Naive thymus-derived CD8-positive, alpha-beta T cell (primary cell): Measurements from ENCODE around the gene DNMT3L. TPM values are rescaled to one million over a fixed set of nuclear protein-coding genes. Genes with fewer than 3 reads are reported as not detected.

Source experiments
- ATAC-seq, 2 donors: fragments of 150-1000 bp; cut with Tn5 transposase in 1 of 2; sonication (Bioruptor Pico), chemical (Tn5 transposase) in 1 of 2; 1 replicate in 1 of 2; 2 replicates in 1 of 2; pipeline ENCODE4 v1.10.0; 2021; ENCODE audit warnings: mild to moderate bottlenecking in 2 of 2, moderate library complexity in 2 of 2
- POLR2A ChIA-PET: fragments of 350-600 bp; sonication (Branson Sonifier 250); formaldehyde crosslinking; loops from one replicate; lab custom pipeline; 2021; ENCODE audit warnings: antibody characterized with exemption; lab: Charles Lee
- DNase-seq, 10 donors: peaks; one replicate each; pipeline versions ENCODE4 v3.0.0 to v3.0.0-alpha.2; 2020 to 2022
- H3K27ac Mint-ChIP-seq, 10 donors: one replicate each; pipeline ENCODE4 v1.8.0; 2020 to 2022; ENCODE audit warnings: mild to moderate bottlenecking in 10 of 10, mixed read lengths in 10 of 10, moderate library complexity in 4 of 10, inconsistent platforms in 1 of 10
- H3K27me3 Mint-ChIP-seq, 5 donors: one replicate each; pipeline ENCODE4 v1.8.0; 2021 to 2022; ENCODE audit warnings: mixed read lengths in 5 of 5
- H3K36me3 Mint-ChIP-seq, 3 donors: one replicate each; pipeline ENCODE4 v1.8.0; 2020 to 2022; ENCODE audit warnings: mixed read lengths in 3 of 3, mild to moderate bottlenecking in 2 of 3, inconsistent platforms in 1 of 3
- H3K4me1 Mint-ChIP-seq, 4 donors: one replicate each; pipeline ENCODE4 v1.8.0; 2021 to 2022; ENCODE audit warnings: mixed read lengths in 4 of 4
- H3K4me3 Mint-ChIP-seq, 10 donors: one replicate each; pipeline ENCODE4 v1.8.0; 2020 to 2022; ENCODE audit warnings: mild to moderate bottlenecking in 10 of 10, mixed read lengths in 10 of 10, moderate library complexity in 6 of 10, inconsistent platforms in 1 of 10
- H3K9me3 Mint-ChIP-seq, 9 donors: one replicate each; pipeline ENCODE4 v1.8.0; 2020 to 2022; ENCODE audit warnings: mixed read lengths in 9 of 9, mild to moderate bottlenecking in 3 of 9, inconsistent platforms in 1 of 9, moderate library complexity in 1 of 9
- polyA plus RNA-seq, 3 donors: library from polyadenylated mRNA; unstranded; fragments of 300-500 nt; fragmentation: Illumina TruSeq; gene quantifications; one replicate each; pipeline ENCODE4 v1.2.3, GENCODE V29; 2021
- total RNA-seq, 8 experiments: library from RNA in 2 of 8; stranded (reverse) in 2 of 8; gene quantifications; one replicate each; pipeline ENCODE4 v1.2.3 and lab custom pipeline; 2021 to 2026

The DNMT3L gene
- total and polyA plus RNA-seq, 5 experiments from 2014 or later = not detected

DNA sequence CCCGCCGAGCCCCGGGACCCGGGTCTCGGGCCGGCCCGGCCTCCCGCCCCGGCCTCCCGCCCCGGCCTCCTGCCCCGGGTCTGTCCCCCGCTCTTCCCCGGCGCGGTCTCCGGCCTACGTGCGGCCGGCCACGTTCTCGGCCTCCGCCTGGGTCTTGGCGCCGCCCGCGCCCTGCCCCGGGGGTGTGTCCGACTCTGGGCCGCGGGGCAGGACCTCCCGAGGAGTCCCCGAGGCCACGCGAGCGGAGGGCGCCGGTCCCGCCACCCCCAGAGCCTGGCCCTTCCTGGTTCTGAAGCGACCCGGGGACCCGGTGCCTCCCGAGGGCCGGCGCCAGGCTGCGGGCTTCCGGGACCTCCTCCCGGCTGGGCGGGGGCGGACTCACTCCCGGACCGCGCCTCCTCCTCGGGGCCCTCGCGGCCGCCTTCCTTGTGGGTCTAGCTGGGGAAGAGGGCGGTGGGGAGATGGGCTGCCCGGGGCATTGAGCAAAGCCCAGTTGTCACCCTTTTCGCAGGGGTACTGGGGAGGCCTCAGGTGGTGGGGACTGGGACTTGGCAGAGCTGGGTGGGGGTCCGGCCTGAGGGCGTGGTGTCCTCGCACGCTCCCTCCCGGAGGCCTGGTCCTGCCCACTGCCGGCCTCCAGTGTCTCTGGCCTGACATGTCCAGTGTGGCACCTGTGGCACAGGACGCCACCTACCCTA lies 38.7 kb upstream of the DNMT3L start:
- Mint-ChIP-seq H3K4me3 (peak overlapping the region; percentile 74 to 90 (median 80)), H3K27ac (peak overlapping the region in 9 of 10 donors; percentile 24 to 86 (median 74)), H3K9me3 (no peaks in the 10 kb centered on the region), H3K4me1 (peaks cover 26 to 70% (median 64%) of the 10 kb centered on the region in 4 donors), H3K27me3 (no peaks in the 10 kb centered on the region), H3K36me3 (no peaks in the 10 kb centered on the region)
- DNase-seq (peak in 8 of 10 donors; percentile 33 to 75 (median 43)), ATAC-seq (peak; percentile 26 to 51)
- POLR2A ChIA-PET = interaction anchor here (0.6 to 1.6 kb wide), 4 partner anchors 15 to 492 kb away, joined by 3 to 4 read pairs (median 3); partner anchors contain the start of gene TRPM2

DNA sequence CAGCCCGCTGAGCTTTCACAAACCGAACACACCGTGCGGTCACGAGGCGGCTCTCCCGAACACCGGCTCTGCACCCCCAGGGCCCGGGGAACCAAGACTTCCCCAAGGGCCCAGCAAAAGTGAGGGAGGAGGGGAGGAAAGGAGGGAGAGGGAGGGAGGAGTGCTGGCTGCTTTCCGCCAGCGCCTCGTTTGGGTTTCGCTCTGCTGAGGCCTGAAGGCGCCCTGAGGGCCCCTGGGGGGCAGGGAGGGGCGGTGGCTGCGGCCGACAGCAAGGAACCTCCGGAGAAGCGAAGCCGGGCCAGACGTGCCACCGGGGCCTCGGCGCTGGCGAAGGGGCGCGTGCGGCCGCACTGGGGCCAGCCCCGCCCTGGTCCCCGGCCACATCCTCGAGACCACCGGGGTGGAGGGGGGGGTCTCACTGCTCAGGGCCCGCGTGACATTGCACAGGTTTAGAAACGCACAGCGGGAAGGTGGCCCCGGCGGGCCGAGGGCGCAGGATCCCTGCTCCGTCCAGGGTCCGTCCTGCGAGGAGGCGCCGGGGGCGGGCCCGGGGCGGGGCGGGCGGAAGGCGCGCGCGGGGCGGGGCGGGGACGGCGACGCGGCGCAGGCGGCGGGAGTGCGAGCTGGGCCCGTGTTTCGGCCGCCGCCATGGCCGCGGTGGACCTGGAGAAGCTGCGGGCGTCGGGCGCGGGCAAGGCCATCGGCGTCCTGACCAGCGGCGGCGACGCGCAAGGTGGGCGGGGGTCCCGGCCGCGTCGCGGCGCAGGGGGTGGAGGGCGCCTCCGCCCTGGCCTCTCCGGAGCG lies 38.0 kb upstream of the DNMT3L start, which contains the start of gene PFKL:
TSS of gene PFKL (plus strand) at position 596 of the 804 bp plus-strand sequence. CDS start at position 649, 53 bp downstream.
- H3K36me3 Mint-ChIP-seq = no peaks in the 10 kb centered on the region
- no peaks in the 10 kb centered on the region for H3K27me3 Mint-ChIP-seq
- peaks cover 24 to 70% (median 66%) of the 10 kb centered on the region in 4 donors for H3K4me1 Mint-ChIP-seq
- H3K27ac Mint-ChIP-seq = peak within 1 kb of the TSS in 9 of 10 donors; percentile 89 to 97 (median 94)
- peak in 9 of 10 donors; percentile 21 to 66 (median 48) for DNase-seq
- POLR2A ChIA-PET = interaction anchor here (1.6 kb wide), 1 partner anchor 16 kb away, joined by 3 read pairs; no protein-coding TSS in a partner anchor
- peak within 1 kb of the TSS; percentile 82 to 96 (median 90) for H3K4me3 Mint-ChIP-seq
- no peaks in the 10 kb centered on the region for H3K9me3 Mint-ChIP-seq
- peak; percentile 47 to 67 for ATAC-seq

DNA sequence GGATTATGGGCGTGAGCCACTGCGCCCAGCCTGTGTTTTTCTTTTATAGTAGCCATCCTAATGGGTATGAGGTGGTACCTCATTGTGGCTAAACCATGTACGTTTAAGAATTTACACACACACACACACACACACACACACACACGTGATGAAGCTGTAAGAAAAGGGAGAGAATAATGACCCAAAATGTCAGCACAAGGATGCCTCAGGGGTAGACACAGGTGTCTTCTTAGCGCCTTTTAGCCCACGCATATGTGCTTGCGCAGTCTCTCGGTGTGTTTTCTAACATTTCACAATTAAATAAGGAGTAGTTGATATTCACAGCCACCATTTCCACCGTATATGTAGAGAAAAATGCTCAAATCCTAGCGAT lies 37.4 kb upstream of the DNMT3L start:
- Mint-ChIP-seq H3K36me3 (no peaks in the 10 kb centered on the region), H3K4me3 (peak overlapping the region; percentile 82 to 96 (median 90)), H3K27me3 (no peaks in the 10 kb centered on the region), H3K27ac (peak overlapping the region in 9 of 10 donors; percentile 89 to 97 (median 94)), H3K4me1 (peaks cover 24 to 71% (median 67%) of the 10 kb centered on the region in 4 donors), H3K9me3 (no peaks in the 10 kb centered on the region)
- DNase-seq = peak in 1 of 10 donors; percentile 39
- ATAC-seq = peak; percentile 4 to 19
- POLR2A ChIA-PET = interaction anchor here (2.5 kb wide), 1 partner anchor 39 kb away, joined by 8 read pairs; the partner anchor contains the start of gene CFAP410

DNA sequence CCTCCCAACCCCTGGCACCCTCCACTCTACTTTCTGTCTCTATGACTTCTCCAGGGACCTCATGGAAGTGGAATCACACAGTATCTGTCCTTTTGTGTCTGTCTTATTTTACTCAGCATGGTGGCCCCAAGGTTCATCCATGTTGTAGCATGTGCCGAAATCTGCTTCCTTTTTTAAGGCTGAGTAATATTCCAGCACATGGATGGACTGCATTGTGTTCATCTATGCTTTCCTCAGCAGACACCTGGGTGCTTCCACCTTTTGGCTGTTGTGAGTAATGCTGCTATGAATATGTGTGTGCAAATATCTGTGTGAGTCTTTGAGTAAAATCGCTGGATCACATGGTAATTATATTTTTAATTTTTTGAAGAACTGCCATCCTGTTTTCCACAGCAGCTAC lies 36.6 kb upstream of the DNMT3L start:
- H3K27me3 Mint-ChIP-seq = no peaks in the 10 kb centered on the region
- peaks cover 21 to 68% (median 62%) of the 10 kb centered on the region in 4 donors for H3K4me1 Mint-ChIP-seq
- H3K9me3 Mint-ChIP-seq = no peaks in the 10 kb centered on the region
- peak overlapping the region; percentile 39 to 84 (median 52) for H3K4me3 Mint-ChIP-seq
- ATAC-seq (no peak), DNase-seq (peak in 1 of 10 donors; percentile 32)
- POLR2A ChIA-PET = interaction anchor here (2.5 kb wide), 1 partner anchor 40 kb away, joined by 8 read pairs; the partner anchor contains the start of gene CFAP410
- no peaks in the 10 kb centered on the region for H3K36me3 Mint-ChIP-seq
- H3K27ac Mint-ChIP-seq = peak overlapping the region in 8 of 10 donors; percentile 4 to 92 (median 72)

DNA sequence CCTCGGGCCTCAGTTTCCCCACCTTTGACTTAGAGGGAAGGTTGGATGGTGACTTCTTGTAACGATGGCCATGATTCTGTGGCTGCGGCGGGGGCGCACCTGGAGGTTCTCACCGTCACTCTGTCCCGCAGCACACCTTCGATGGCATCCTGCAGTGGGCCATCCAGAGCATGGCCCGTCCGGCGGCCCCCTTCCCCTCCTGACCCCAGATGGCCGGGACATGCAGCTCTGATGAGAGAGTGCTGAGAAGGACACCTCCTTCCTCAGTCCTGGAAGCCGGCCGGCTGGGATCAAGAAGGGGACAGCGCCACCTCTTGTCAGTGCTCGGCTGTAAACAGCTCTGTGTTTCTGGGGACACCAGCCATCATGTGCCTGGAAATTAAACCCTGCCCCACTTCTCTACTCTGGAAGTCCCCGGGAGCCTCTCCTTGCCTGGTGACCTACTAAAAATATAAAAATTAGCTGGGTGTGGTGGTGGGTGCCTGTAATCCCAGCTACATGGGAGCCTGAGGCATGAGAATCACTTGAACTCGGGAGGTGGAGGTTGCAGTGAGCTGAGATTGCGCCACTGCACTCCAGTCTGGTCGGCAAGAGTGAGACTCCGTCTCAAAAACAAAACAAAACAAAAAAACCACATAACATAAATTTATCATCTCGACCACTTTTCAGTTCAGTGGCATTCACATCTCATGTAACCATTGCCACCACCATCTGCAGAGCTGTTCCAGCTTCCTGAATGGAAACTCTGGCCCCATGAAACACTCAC lies 36.0 kb upstream of the DNMT3L start:
- ATAC-seq (peak; percentile 38 to 45), DNase-seq (peak; percentile 55 to 83 (median 68))
- peak overlapping the region in 9 of 10 donors; percentile 20 to 92 (median 68) for H3K27ac Mint-ChIP-seq
- no peaks in the 10 kb centered on the region for H3K36me3 Mint-ChIP-seq
- H3K9me3 Mint-ChIP-seq = no peaks in the 10 kb centered on the region
- POLR2A ChIA-PET = interaction anchor here (2.5 kb wide), 1 partner anchor 40 kb away, joined by 8 read pairs; the partner anchor contains the start of gene CFAP410
- peaks cover 20 to 68% (median 57%) of the 10 kb centered on the region in 4 donors for H3K4me1 Mint-ChIP-seq
- H3K27me3 Mint-ChIP-seq = no peaks in the 10 kb centered on the region
- peak overlapping the region in 9 of 10 donors; percentile 22 to 84 (median 51) for H3K4me3 Mint-ChIP-seq

DNA sequence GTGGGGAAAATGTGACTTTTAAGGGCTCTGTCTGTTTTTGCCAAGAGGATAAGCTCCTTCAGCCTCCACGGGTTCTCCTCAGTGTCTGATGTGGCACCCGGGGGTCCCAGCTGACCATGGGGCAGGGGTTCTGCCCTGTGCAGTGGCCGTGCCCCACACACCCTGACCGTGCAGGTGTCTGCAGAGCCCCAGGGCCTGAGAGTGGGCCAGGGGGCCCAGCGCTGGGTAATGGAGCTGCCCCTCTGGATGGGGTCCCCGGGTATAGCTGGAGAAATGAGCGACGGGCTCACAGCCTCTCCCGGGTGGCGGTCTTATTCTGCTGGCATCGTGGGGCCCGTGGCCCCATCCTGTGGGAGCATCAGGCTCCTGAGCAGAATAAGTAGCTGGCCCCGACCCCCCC lies 35.2 kb upstream of the DNMT3L start:
- no peaks in the 10 kb centered on the region for H3K27me3 Mint-ChIP-seq
- peaks cover 17 to 68% (median 51%) of the 10 kb centered on the region in 4 donors for H3K4me1 Mint-ChIP-seq
- H3K4me3 Mint-ChIP-seq = no peak overlapping the region
- POLR2A ChIA-PET = interaction anchor here (2.5 kb wide), 1 partner anchor 41 kb away, joined by 8 read pairs; the partner anchor contains the start of gene CFAP410
- H3K36me3 Mint-ChIP-seq = no peaks in the 10 kb centered on the region
- no peak for DNase-seq
- no peak overlapping the region for H3K27ac Mint-ChIP-seq
- H3K9me3 Mint-ChIP-seq = no peaks in the 10 kb centered on the region
- ATAC-seq = no peak

DNA sequence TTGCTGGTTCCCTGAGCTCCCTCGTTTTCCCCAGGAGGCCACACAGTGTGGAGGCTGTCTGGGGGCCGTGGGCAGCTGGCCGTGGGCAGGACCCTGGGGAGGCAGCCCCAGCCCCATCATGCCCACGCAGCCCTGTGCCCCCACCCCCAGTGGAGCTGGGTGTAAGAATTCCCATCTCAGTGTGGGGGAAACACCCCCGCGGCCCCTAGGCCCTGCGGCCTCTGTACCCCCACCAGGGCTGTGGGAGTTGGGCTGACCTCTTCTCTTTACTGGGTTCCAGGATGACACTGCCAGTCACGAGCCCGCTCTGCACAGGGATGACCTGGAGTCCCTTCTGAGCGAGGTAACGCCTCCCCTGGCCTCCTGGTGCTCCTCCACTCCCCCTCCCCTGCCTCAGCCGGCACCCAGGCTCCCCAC lies 34.4 kb upstream of the DNMT3L start:
- H3K36me3 Mint-ChIP-seq = no peaks in the 10 kb centered on the region
- no peak overlapping the region for H3K27ac Mint-ChIP-seq
- POLR2A ChIA-PET = no interaction called here
- no peak for DNase-seq
- no peaks in the 10 kb centered on the region for H3K9me3 Mint-ChIP-seq
- H3K27me3 Mint-ChIP-seq = no peaks in the 10 kb centered on the region
- H3K4me3 Mint-ChIP-seq = no peak overlapping the region
- peaks cover 16 to 64% (median 44%) of the 10 kb centered on the region in 4 donors for H3K4me1 Mint-ChIP-seq
- no peak for ATAC-seq

DNA sequence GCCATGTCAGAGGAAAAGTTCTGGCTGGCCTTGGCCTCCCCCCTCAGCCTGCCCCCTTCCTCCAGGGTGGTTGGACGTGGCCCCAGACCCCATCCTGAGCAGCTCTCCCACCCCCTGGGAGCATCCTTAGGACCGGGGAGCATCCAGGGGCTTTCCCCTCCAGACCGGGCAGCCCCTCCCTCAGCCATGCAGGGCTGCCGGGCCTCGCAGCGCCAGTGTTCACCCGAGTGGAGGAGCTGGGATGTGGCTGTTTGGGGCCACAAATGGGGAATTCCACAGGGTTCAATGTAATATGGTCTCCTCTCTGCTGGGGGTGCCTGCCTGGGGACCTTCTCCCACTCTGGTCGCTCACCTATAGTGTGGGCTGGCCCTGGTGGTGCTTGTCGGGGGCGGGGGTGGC lies 33.9 kb upstream of the DNMT3L start:
- Mint-ChIP-seq H3K4me1 (peaks cover 13 to 59% (median 39%) of the 10 kb centered on the region in 4 donors), H3K27ac (peak overlapping the region in 7 of 10 donors; percentile 16 to 87 (median 73)), H3K9me3 (no peaks in the 10 kb centered on the region), H3K36me3 (no peaks in the 10 kb centered on the region), H3K4me3 (peak overlapping the region in 4 of 10 donors; percentile 11 to 54 (median 38)), H3K27me3 (no peaks in the 10 kb centered on the region)
- ATAC-seq (no peak), DNase-seq (no peak)
- POLR2A ChIA-PET = no interaction called here

DNA sequence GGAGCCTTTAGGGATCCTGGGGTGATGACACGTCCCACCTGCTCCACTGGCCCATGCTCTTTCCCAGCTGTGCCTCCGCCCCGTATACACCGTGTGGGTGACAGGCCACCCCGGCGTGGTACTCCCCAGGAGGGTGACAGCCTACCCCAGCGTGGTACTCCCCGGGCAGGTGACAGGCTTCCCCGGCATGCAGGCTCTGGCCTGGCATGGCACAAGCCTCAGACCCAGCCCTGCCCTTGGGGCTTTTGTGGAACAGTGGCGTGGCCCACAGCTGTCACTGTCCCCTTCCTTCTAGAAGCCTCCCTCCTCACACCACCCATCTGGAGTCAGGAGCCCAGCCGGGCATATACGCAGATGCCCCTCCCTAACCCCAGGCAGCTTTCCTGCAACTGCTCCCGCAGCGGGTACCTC lies 33.5 kb upstream of the DNMT3L start:
- POLR2A ChIA-PET = interaction anchor here (0.7 to 2.0 kb wide), 2 partner anchors 8 to 44 kb away, joined by 4 to 5 read pairs; partner anchors contain the start of gene CFAP410

DNA sequence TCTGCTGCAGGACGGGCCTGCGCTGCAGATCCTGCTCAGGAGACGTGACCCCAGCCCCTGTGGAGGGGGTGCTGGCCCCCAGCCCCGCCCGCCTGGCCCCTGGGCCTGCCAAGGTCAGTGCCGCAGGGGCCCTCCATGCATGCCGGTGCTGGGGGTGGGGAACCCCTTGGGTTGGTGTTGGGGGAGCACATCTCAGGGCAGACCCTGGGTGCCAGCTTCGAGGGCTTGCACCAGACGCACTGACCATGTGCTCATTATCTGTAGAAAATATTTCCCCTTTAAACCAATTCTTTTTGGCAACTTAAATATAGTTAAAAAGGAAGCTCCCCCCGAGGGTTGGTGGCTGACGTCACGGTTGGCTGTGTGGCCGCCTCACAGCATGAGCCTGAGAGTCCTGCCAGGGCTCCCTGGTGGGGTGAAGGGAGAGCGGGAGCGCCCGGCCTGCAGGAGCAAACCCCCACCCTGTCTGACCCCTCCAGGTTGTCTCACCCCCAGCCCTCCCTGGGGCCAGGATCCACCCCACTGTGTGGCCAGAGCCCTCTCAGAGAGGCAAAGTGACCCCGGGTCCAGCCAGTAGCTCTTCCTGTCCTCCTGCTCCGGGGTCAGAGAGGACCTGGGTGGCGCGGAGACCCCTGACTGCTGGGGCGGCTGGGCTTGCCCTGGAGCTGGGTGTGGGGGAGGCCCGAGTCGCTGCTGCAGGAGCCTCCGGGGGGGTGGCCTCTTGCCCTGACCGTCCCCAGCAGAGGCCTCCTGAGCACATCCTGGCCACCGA lies 32.9 kb upstream of the DNMT3L start:
- no peaks in the 10 kb centered on the region for H3K36me3 Mint-ChIP-seq
- peaks cover 15 to 58% (median 38%) of the 10 kb centered on the region in 4 donors for H3K4me1 Mint-ChIP-seq
- POLR2A ChIA-PET = interaction anchor here (0.7 to 2.0 kb wide), 3 partner anchors 8 to 275 kb away, joined by 4 to 6 read pairs (median 5); partner anchors contain the start of gene CFAP410
- DNase-seq (peak in 8 of 10 donors; percentile 16 to 63 (median 38)), ATAC-seq (peak in 1 of 2 donors; percentile 17)
- H3K27me3 Mint-ChIP-seq = no peaks in the 10 kb centered on the region
- peak overlapping the region in 4 of 10 donors; percentile 29 to 54 (median 40) for H3K4me3 Mint-ChIP-seq
- peak overlapping the region in 5 of 10 donors; percentile 16 to 75 (median 56) for H3K27ac Mint-ChIP-seq
- H3K9me3 Mint-ChIP-seq = no peaks in the 10 kb centered on the region

More for the DNA sequence above, 33.5 kb upstream of the DNMT3L start:
- peaks cover 13 to 58% (median 38%) of the 10 kb centered on the region in 4 donors for H3K4me1 Mint-ChIP-seq
- peak in 3 of 10 donors; percentile 20 to 28 (median 21) for DNase-seq
- H3K9me3 Mint-ChIP-seq = no peaks in the 10 kb centered on the region
- no peaks in the 10 kb centered on the region for H3K36me3 Mint-ChIP-seq
- H3K27ac Mint-ChIP-seq = peak overlapping the region; percentile 16 to 87 (median 72)
- no peak for ATAC-seq
- H3K27me3 Mint-ChIP-seq = no peaks in the 10 kb centered on the region
- peak overlapping the region in 5 of 10 donors; percentile 11 to 54 (median 26) for H3K4me3 Mint-ChIP-seq
